Spleen (tissue), 7 donors: Measurements from ENCODE around the gene SEMA3A.

Source experiments
- CTCF ChIP-seq, 11 experiments: fragments of 200-600 bp in 7 of 11; fragments of 450-650 bp in 4 of 11; sonication (generic) in 4 of 11; IDR thresholded peaks in 8 of 11; conservative IDR thresholded peaks in 3 of 11; 1 replicate in 7 of 11; 2 replicates in 4 of 11; pipeline versions ENCODE4 v1.4.0 to v1.8.0; 2016 to 2021; ENCODE audit warnings: antibody characterized with exemption in 11 of 11, inconsistent platforms in 4 of 11, mild to moderate bottlenecking in 1 of 11
- POLR2A ChIP-seq, 3 donors: fragments of 450-650 bp; IDR thresholded peaks; one replicate each; pipeline ENCODE4 v1.5.1; 2017; ENCODE audit warnings: antibody characterized with exemption in 3 of 3, mild to moderate bottlenecking in 1 of 3
- POLR2AphosphoS5 ChIP-seq, 3 donors: sonication (generic); formaldehyde crosslinking; IDR thresholded peaks; one replicate each; pipeline ENCODE4 v1.5.1; 2017; ENCODE audit warnings: antibody characterized with exemption in 3 of 3
- donor health status: DM: no; HTN: no; CAD: no; lungs with moderate emphysema.
- donor health status: DM: no; HTN: no; CAD: no.
- donor health status: DM: no; HTN: no; CAD: no.

- TF ChIP-seq CTCF (IDR thresholded peaks at IDR 0.05 in 8 of 11, conservative IDR thresholded peaks at IDR 0.05 in 3 of 11) (no peak), POLR2AphosphoS5 (IDR thresholded peaks at IDR 0.05) (no peak), POLR2A (IDR thresholded peaks at IDR 0.05) (no peak)
Measured at GRCh38 chr7:84191842-84192241, 2.7 kb downstream of the SEMA3A start.
